HG03457 (cell line): ENCODE data around the gene EMX1.

Experiments
- ATAC-seq: cut with Tn5 transposase; IDR thresholded peaks from one replicate; pipeline ENCODE4 v1.9.1; 2021; ENCODE audit warnings: moderate number of reproducible peaks; ENCODE audit not compliant: unreplicated experiment

EMX1 gene

DNA sequence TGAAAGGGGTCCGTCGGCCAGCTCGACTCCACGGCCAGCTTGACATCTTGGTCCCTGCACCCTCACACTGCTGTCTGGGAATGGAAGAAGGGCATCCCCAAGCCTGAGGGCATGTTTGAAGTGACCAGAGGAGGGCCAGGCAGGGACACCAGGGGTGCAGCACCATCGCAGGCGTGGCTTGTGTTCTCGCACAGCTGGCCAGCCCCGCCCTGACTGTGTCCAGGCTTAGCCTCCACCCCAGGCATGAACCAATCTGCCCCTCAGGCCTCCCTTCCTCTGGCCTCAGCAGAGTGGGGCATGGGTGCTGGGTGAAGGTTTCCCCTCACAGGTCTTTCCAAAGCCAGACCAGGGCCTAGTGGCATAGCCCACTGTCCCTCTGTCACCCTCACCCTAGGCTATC is 25.0 kb downstream of the EMX1 start:
- no peak for ATAC-seq

DNA sequence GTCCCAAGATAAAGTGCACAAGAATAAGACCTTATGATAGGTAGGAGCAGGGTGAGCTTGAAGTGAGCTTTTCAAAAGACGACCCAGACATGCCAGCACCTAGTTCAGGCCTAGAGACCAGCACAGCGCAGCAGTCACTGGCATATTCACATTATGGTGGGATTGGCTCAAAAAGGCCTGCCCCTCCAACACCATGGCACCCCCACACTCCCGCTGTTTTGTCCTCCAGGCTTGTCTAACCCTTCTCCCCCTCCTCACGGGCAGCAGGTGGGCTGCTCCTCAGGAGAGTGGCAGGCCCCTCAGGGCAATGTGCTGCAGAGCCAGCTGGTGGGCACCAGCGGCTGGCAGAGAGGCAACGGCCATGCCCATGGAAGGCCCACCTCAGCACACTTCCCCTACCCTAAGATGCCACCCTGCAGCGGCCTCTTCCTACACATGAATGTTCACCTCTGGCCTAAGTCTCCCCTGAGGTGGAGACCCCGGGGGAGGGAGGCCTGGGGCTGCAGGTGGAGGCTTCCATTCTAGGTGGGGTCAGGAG is 25.6 kb downstream of the EMX1 start:
- ATAC-seq, result no peak

DNA sequence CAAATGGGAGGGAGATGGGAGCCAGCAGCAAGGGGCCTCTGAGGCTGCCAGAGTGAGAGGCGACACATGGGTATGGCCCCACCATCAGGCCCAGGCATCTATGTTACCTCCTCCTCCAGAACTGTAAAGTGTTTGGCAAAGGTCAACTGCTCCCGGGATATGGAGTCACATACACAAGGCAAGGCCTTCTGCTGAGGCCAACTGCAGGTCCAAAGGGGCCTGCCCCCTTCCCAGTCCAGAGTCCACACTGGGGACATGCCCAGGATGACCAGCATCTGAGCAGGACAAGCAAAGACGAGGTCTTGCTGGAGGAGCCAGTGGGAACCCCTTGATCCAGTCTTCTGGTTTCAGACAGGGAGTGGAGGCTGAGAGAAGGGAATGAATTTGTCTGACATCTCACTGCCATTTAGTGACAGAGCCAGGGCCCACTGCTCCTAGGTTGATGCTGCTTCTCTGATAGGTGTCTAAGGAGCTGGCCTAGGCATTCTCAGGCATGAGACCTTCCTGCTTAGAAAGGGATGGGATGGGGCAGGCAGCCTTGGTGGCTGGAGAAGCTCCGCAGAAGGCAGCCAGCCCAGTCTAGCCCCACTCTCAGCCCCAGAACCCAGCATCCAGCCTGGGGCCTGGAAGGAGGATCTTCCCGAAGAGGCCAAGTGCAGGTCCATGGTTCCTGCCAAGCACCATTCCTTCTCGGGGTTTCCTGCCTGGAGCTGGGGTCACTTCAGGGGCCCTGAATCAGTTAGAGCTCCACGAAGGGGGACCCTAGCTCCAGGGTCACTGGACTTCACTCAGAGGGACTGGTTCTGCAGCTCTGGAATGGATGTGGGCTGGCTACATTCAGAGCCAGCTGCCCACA is 26.4 kb downstream of the EMX1 start:
- ATAC-seq, result no peak

- ATAC-seq, result no peak
These were observed 27.6 kb downstream of the EMX1 start for GRCh38 chr2:72944804-72945449.

DNA sequence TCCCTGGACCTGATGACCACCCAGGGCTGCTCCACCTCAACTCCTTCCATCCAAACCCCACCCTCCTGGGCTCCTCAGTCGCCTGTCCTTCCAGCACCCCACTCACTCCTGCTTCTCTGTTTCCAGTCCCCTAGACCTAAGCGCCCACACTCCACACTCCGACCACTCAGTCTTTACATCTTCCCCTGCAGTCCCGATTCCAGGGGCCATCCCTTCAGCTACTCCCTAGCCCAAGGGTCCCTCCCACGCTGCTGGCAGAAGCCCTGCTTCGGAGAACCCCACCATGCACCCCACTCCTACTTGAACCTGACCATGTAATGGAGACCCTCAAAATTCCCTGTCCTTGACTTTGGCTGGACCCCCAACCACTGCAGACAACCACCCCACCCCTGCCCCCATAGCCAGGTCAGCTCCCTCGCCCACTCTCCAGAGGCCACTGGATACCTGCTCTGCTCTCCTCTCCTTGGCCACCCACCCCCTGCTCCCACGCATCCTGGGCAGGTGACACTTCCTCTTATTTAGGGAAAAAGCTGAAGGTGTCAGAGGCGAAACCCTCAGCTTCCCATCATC is 28.2 kb downstream of the EMX1 start:
- no peak for ATAC-seq

DNA sequence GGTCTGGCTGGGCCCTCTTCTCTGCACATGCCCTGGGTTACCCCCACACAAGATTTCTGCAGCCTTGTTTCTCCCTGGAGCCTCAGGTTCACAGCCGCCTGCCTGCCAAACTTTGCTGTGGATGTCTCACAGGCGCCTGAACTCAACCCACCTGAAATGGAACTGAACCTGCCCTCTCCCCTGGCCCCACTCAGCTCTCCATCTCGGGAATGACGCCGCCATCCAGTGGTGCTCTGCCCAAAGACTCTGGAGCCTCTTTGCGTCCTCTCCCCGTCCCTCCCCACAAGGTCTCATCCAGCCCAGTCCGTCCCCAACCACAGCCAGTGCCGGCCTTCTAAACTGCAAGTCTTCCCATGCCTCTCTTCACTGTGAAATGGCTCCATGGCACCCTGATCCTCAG is 29.1 kb downstream of the EMX1 start:
- no peak for ATAC-seq

DNA sequence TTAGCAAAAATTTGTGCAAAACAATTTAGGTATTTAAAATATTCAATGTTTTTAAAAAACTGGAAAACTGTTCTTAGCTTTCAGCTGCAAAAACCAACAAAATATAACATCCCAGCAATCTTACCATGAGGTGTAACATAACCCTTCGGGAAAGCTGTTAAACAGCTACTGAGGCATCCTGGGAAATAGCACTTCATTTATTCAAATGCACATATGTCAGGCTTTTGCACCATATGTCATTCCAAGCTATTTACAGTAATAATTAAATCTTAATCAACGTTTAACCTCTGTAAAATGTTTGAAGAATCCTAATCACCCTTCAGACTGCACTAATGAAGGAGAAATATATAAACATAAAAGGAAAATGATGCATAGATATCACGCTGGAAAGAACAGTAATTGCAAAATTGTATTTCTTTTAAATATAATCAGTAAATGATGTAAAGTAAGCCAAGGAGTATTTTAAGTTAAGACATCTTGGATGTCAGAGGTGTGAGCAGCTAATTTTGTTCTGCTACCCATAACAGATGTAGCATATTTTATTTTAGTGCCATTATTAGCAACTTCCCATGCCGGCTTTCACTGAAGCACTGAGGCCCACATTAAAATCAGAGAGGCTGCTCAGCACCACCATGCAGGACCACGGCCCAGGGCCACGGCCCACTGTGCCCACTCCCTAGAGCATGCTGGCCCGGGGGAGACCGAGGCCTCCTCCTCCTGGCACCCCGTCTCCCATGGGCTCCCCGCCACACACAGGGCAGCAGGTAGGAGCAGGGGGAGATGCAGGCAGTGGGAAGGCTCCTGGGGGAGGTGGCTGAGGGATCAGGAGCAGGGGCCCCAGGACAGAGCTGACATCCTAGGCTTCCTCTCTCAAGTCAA is 30.9 kb downstream of the EMX1 start:
- ATAC-seq, result no peak

GRCh38 chr2:72949045-72949444 is 31.7 kb downstream of the EMX1 start:
- ATAC-seq, result no peak

- ATAC-seq, result no peak
These were observed 32.3 kb downstream of the EMX1 start for GRCh38 chr2:72949642-72950041.

DNA sequence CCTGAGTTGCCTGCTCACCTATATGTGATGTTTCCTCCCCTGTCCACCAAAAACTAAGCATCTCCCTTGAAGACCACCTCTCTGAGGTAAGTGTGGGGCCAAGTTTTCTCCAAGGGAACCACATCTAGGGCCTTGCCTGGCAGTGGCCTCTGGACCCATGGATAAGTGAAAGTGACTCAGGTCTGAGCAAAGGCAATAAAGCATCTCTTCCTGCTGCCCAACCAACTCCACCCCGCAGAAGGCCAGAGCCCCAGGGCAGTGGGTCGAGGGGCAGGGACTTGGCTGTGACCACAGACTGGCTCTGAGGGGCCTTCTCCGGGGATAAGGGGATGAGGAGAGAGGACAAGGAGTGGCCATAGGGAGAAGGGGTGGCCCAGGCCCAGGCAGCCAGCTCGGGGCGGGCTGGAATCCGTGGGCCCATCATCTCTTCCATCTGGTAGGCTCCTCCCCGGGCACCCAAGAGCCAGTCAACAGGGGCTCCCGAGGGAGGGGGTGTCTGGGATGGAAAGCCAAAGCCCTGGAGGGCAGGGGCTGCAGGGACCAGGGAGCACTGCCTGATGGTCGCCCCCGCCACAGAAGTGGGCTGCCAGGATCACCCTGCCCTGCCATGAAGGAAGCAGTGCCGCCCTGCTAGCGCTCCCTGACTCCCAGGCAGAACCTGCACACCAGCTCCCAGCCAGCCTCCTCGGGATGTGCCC is 33.4 kb downstream of the EMX1 start:
- no peak for ATAC-seq

DNA sequence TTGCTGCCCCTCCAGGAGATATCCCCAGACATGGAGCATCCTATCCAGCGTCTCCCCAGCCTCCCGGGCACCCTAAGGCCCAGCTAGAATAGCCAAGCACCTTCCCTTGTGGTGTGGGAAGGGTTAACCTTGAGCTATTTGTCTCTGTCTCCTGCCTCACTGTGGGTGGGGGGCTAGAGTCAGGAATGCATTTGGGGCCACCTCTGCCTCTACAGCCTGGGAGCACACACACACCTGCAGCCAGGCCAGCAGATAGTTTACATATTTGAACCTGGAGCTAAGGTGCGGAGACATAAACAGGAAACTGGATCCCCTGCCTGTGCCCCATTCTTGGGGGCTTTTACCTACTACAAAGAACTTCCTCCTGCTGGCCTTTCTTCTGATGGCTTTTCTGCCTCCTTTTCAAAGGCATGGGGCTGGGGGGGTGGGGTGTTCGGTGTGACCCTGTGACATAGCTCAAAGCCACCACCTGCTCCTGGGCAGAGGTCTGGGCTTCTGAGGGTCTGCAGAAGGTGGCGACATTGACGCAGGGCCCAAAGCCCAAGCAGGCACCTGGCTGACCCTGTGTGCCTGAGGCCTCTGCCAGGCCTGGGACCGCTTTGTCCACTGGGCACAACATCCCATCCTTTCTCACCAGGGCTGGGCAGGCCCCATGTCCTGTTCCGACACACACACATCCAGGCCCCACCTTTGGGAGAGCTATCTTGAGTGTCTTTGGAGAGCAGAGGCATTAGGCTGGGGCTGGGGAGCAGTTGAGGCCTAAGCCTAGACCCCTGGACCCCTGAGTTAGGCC is 34.2 kb downstream of the EMX1 start:
- ATAC-seq, result no peak

DNA sequence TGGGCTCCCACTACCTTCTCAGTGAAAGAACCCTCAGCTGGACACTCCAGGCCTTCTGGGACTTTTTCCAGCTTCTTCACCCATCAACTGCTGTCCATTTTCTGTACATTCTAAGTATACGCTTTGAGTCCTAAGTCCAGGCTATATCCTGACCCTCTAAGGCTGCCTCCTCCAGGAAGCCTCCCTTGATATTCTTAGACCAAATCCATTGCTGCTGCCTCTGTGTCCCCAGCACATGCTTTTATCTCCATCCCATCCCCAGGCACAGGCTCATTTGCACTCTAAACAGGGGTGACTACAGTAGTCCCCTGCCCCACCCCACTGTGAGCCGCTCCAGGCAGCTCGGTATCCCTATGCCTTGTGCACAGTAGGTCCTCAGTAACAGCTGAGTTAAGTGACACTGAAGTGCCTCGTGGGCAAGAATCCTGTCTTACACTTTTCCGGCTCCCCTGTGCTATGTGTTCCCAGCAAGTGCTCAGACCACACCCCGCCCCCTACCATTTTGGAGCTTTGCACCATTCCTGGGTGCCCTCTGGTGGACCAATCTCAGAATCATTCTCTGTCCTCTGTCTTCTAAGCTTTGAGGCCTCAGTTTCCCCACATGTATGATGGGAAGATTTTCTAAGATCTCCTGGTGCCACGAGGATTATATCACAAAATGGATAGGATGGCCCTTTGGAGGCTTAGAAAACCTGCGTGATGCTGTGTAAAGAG is 34.9 kb downstream of the EMX1 start:
- ATAC-seq, result no peak

- ATAC-seq, result no peak
These were observed 35.6 kb downstream of the EMX1 start for GRCh38 chr2:72952961-72953360.

- no peak for ATAC-seq
These were observed 36.2 kb downstream of the EMX1 start for GRCh38 chr2:72953528-72953927.

- no peak for ATAC-seq
These were observed 36.7 kb downstream of the EMX1 start for GRCh38 chr2:72953976-72954375.

DNA sequence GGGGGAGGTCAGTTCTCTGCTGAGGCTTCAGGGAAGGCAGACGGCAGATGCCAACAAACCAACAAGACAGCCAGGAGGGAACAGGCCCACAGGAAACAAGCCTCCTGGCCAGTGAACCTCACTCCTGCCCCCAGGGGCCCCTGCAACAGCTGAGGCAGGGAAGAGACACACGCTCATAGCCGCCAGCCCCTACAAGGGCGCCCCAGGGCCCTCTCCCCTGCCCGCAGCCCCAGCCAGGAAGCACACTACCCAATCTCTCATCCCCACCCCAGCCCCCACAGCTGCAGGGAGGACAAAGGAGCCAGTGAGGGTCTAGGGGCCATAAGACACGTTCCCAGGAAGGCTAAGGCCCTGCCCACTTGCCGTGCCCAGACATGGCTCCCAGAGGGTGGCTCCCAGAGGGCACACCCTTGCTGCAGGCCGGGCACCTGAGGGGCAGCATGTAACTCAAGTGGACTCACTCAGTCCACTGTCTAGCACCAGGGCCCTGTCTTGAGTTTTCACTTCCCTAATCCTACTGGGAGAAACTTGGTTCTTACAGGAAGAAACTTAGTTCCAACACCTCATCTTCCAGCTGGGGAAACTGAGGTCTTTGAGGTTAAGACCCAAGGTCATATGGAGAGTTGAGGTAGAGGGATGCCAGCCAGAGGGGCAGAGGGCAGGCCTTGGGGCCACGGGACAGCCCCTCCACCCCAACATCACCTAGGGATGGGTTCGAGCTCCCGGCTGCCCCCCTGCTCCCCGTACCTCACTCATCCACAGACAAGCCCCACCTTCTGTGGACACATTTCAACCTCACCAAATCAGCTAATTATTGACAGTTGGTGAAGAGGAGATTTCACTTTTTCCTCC is 37.3 kb downstream of the EMX1 start:
- no peak for ATAC-seq

DNA sequence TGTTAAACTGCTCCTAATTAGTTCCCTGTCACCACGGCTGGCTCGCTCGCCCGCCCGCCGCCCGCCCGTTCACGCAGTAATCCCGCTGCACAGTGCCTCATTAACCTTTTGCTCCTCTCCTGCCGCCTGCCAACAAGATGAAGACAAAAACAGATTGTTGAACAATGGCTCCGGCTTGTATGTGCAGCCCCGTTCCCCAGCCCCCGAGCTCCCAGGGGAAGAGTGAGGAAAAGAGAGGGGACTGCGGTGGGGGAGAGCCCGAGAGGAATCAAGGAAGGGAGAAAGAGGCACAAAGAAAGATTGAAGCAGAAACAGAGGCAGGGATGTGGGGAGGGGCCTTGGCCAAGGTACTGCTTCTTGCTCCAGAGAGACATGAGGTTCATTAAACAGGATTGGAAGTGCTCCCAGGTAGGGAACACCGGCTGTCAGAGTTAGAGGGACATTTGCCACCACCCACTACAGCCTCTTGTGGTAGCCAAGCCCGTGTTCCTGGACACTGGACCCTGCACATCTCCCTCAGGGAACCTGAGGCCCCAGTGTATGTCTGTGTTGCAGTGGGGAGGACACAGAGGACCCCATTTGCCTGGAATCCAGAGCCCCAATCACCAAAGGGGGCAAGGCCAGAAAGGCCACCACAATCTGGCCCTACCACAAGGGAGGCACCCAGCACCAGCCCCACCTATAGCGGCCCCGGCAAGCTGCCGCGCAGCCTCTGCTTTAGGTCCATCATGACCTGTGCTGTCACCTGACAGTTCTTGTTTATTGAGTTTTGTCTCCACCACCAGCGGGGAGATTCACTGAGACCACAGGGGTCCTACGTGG is 38.1 kb downstream of the EMX1 start:
- no peak for ATAC-seq
